Measurements from ENCODE around the gene MATCAP1. TPM values are rescaled to one million over a fixed set of nuclear protein-coding genes. Genes with fewer than 3 reads are reported as not detected.

Gene MATCAP1
- polyA plus RNA-seq, 2 of the 4 experiments (the other 2 are of a cell fraction) = 7.5 to 20.8 TPM

- H3K4me1 ChIP-seq = peaks cover 10% of the 10 kb centered on the region; the same call in 2 of the 3 replicates
- no peak for FAIRE-seq
- no peak overlapping the region for H3K27ac ChIP-seq
- no peak overlapping the region for H3K4me2 ChIP-seq
- POLR2A ChIA-PET = no interaction called here
- ATAC-seq = no peak
- no peak overlapping the region for H3K4me3 ChIP-seq
- CTCF ChIA-PET = interaction anchor here (0.7 to 20.5 kb wide), 9 partner anchors 6 to 303 kb away, joined by 3 to 314 read pairs (median 7); partner anchors contain the start of genes B3GNT9, FBXL8, HSF4 and NOL3
- TF ChIP-seq RFX5 (IDR thresholded peaks at IDR 0.05) (peak; percentile 96), MAZ (IDR thresholded peaks at IDR 0.05; ENCODE audit: borderline replicate concordance, low read depth, low read length) (no peak), RNF2 (IDR thresholded peaks at IDR 0.05; ENCODE audit: borderline replicate concordance, low read depth) (no peak), CHD4 (IDR thresholded peaks at IDR 0.05; ENCODE audit: borderline replicate concordance) (no peak), NFE2L2 (conservative IDR thresholded peaks at IDR 0.05; ENCODE audit: low read length) (no peak)
- no peak for DNase-seq (ENCODE audit: low read depth in 1 of 2, low spot score in 1 of 2)
- H3K9me3 ChIP-seq = no peaks in the 10 kb centered on the region
- WGBS (ENCODE audit: missing lambda C conversion rate) = 94% methylated on average over 44 of the region's 44 CpGs
Observed at GRCh38 chr16:67162506-67163163, 21.1 kb downstream of the MATCAP1 start.

GRCh38 chr16:67161595-67162058 lies 22.1 kb downstream of the MATCAP1 start:
- FAIRE-seq = no peak
- TF ChIP-seq FOXS1 (CRISPR knock-in tag; IDR thresholded peaks at IDR 0.05) (no peak), USF2 (IDR thresholded peaks at IDR 0.05) (no peak), ELK1 (IDR thresholded peaks at IDR 0.05; ENCODE audit: low read depth, low read length) (no peak), KDM5A (IDR thresholded peaks at IDR 0.05) (no peak), BHLHE40 (IDR thresholded peaks at IDR 0.05; ENCODE audit: low read depth, low read length) (no peak), GATA3 (IDR thresholded peaks at IDR 0.05; ENCODE audit: borderline replicate concordance) (no peak), HMGXB4 (CRISPR knock-in tag; IDR thresholded peaks at IDR 0.05; ENCODE audit: borderline replicate concordance) (no peak), FOSB (CRISPR knock-in tag; IDR thresholded peaks at IDR 0.05) (no peak), NR3C1 (IDR thresholded peaks at IDR 0.05) (no peak), CTCF (IDR thresholded peaks at IDR 0.05) (no peak), EP300 (IDR thresholded peaks at IDR 0.05) (no peak), CBX8 (IDR thresholded peaks at IDR 0.05) (no peak), JUNB (IDR thresholded peaks at IDR 0.05) (no peak)
- H3K4me1 ChIP-seq = peaks cover 10% of the 10 kb centered on the region; the same call in 2 of the 3 replicates
- ChIA-PET POLR2A (interaction anchor here (3.0 kb wide), 1 partner anchor 8 kb away, joined by 46 read pairs; the partner anchor contains the start of gene NOL3), CTCF (interaction anchor here (1.2 to 20.5 kb wide), 9 partner anchors 5 to 304 kb away, joined by 3 to 314 read pairs (median 7); partner anchors contain the start of genes B3GNT9, FBXL8, HSF4 and NOL3)
- no peak overlapping the region for H3K27ac ChIP-seq
- 85% methylated on average over 25 of the region's 25 CpGs for WGBS (ENCODE audit: missing lambda C conversion rate)
- no peak for DNase-seq (ENCODE audit: low read depth in 1 of 2, low spot score in 1 of 2)
- no peak overlapping the region for H3K4me3 ChIP-seq
- ATAC-seq = no peak
- peak overlapping the region; percentile 88 for H3K4me2 ChIP-seq
- H3K9me3 ChIP-seq = no peaks in the 10 kb centered on the region
